Body of pancreas (tissue), 4 donors: Measurements from ENCODE around the gene TMEM235.

Experiments used
- CTCF ChIP-seq, 7 experiments: fragments of 450-650 bp in 4 of 7; fragments of 200-600 bp in 3 of 7; sonication (generic) in 3 of 7; IDR thresholded peaks; one replicate each; pipeline ENCODE4 v1.5.1; 2016 to 2019; ENCODE audit warnings: antibody characterized with exemption in 7 of 7
- POLR2A ChIP-seq, 3 donors: fragments of 450-650 bp; IDR thresholded peaks; one replicate each; pipeline ENCODE4 v1.6.1; 2016; ENCODE audit warnings: antibody characterized with exemption in 3 of 3, mild to moderate bottlenecking in 2 of 3

- TF ChIP-seq CTCF (IDR thresholded peaks at IDR 0.05) (no peak), POLR2A (IDR thresholded peaks at IDR 0.05) (no peak)
These were observed 6.1 kb downstream of the TMEM235 start for GRCh38 chr17:78237401-78238012.
